Cardiac muscle cell (in vitro differentiated cells and primary cell): ENCODE data around the gene ARHGEF10L. TPM values are rescaled to one million over a fixed set of nuclear protein-coding genes. Genes with fewer than 3 reads are reported as not detected.

Experiments
- polyA plus RNA-seq: library from polyadenylated mRNA; unstranded; fragments of >200 nt; fragmentation: Nextera tagmentation; extraction: Ambion mirVana; gene quantifications from 2 replicates; pipeline ENCODE4 v1.2.1, GENCODE V29; 2016
- total RNA-seq: library from RNA; depleted of rRNA; stranded (reverse); fragments of >200 nt; gene quantifications from 2 replicates; pipeline ENCODE4 v1.2.3, GENCODE V29; 2016

Gene ARHGEF10L
- total and polyA plus RNA-seq, 2 experiments from 2014 or later = 32.3 to 55.4 TPM

Other genes starting within 250 kb of the ARHGEF10L start
- gene PADI4, start 231.5 kb upstream of the ARHGEF10L start, total RNA-seq = not detected in 2 replicates
- not detected in 2 replicates for gene PADI4, start 231.5 kb upstream of the ARHGEF10L start, polyA plus RNA-seq
- gene PADI6, start 167.5 kb upstream of the ARHGEF10L start, total RNA-seq = not detected in 2 replicates
- not detected in 2 replicates for gene PADI6, start 167.5 kb upstream of the ARHGEF10L start, polyA plus RNA-seq
- 54.8 and 61.5 TPM in 2 replicates for gene RCC2, start 100.0 kb upstream of the ARHGEF10L start, total RNA-seq
- 34.0 and 39.2 TPM in 2 replicates for gene RCC2, start 100.0 kb upstream of the ARHGEF10L start, polyA plus RNA-seq
- 0.28 TPM in 1 of 2 replicates, not detected in the other for gene ACTL8, start 215.6 kb downstream of the ARHGEF10L start, total RNA-seq
- gene ACTL8, start 215.6 kb downstream of the ARHGEF10L start, polyA plus RNA-seq = not detected in 2 replicates